Measurements from ENCODE around the gene TYW1B.
"Not testable (repeated sequence)": the region's sequence is repeated elsewhere in the genome, so short reads cannot be mapped to it uniquely, and the experiment has no call there.

The TYW1B gene

GRCh38 chr7:72625721-72626423 lies 202.1 kb downstream of the TYW1B start:
- not testable (repeated sequence) for FAIRE-seq; DNase-seq (ENCODE audit: insufficient read length, low spot score)

GRCh38 chr7:72622532-72622931 lies 205.5 kb downstream of the TYW1B start:
- DNase-seq (ENCODE audit: insufficient read length, low spot score) (no peak), FAIRE-seq (no peak)
- TF ChIP-seq, protein P1, sequence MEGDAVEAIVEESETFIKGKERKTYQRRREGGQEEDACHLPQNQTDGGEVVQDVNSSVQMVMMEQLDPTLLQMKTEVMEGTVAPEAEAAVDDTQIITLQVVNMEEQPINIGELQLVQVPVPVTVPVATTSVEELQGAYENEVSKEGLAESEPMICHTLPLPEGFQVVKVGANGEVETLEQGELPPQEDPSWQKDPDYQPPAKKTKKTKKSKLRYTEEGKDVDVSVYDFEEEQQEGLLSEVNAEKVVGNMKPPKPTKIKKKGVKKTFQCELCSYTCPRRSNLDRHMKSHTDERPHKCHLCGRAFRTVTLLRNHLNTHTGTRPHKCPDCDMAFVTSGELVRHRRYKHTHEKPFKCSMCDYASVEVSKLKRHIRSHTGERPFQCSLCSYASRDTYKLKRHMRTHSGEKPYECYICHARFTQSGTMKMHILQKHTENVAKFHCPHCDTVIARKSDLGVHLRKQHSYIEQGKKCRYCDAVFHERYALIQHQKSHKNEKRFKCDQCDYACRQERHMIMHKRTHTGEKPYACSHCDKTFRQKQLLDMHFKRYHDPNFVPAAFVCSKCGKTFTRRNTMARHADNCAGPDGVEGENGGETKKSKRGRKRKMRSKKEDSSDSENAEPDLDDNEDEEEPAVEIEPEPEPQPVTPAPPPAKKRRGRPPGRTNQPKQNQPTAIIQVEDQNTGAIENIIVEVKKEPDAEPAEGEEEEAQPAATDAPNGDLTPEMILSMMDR (IDR thresholded peaks at IDR 0.05; ENCODE audit: insufficient read depth, missing control alignments) = no peak

GRCh38 chr7:72621761-72622187 lies 206.2 kb downstream of the TYW1B start:
- not testable (repeated sequence) for FAIRE-seq; DNase-seq (ENCODE audit: insufficient read length, low spot score)

DNA sequence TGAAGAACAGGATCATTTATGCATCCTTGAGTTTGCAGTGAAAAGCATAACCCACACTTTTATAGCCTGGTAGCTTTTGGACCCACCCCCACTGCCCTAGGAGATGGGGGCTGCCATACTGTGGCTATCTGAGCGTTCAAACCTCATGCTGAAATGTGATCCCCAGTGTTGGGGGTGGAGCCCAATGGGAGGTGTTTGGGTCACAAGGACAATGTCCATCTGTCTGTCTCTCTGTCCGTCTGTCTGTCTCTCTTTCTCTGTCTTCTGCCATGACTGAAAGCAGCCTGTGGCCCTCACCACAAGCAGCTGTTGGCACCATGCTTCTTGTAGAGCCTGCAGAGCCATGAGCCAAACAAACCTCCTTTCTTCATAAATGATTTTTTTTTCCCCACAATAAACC lies 207.1 kb downstream of the TYW1B start:
- not testable (repeated sequence) for DNase-seq (ENCODE audit: insufficient read length, low spot score)

DNA sequence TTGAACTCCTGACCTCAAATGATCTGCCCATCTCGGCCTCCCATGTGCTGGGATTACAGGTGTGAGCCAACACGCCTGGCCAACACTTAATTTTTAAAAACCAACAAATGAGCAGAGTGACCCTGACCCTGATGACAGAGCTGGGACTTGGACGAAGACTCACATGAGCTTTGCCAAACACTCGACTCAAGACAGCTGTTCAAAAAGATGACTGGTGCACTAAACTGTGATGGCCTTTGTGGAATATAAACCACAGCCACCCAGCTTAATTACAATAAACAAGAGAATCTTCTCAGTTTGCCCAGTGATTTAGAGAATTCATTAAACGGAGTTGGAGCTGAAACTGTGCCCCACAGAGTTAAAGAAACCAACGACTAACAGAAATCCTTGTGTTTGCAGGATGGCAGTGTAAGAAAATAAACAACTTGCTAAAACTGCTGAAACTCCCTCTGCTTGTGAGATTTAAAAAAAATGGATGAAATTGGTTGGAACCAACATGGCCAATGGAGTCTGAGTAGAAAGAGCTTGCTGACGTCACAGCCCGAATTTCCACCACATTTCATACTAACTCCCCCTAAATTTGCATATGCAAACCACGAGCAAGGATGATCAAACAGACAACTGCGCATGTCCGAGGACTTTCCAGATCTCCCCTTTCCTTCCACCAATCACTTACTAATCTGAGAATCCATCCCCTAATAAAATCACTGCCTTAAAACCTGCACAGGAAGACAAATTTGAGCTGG lies 209.4 kb downstream of the TYW1B start:
- not testable (repeated sequence) for DNase-seq (ENCODE audit: insufficient read length, low spot score); FAIRE-seq

More for the DNA sequence above, 207.1 kb downstream of the TYW1B start:
- not testable (repeated sequence) for FAIRE-seq

- DNase-seq (ENCODE audit: insufficient read length, low spot score); FAIRE-seq: not testable (repeated sequence)
Observed at GRCh38 chr7:72609761-72610160, 218.2 kb downstream of the TYW1B start.

GRCh38 chr7:72607988-72608387 lies 220.0 kb downstream of the TYW1B start:
- FAIRE-seq; DNase-seq (ENCODE audit: insufficient read length, low spot score): not testable (repeated sequence)

DNA sequence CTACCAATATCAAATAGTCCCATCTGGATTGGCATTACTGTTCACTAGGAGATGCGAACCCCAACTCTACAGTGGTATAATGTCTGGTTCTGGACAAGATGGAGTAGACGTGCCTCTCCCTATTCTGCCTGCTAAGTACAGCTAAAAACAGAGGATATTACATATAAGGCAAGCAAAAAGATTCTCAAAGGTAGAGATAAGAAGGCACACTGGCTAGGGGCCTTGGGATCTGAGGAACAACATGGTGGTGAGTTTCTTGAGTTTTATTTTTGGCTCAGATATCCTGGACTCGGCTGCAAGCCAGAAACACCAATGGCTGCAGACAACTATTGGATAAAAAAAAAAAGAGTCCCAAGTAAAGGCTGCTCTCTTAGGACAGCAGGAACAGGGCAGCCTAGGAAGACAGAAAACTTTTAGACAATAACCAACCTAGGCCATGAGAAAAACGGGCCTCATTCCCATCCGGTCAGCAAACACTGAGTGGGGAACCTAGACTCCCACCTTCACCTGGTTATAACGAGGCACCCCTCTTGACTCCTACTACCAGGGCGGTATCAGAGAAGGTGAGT lies 222.1 kb downstream of the TYW1B start:
- not testable (repeated sequence) for DNase-seq (ENCODE audit: insufficient read length, low spot score); FAIRE-seq

DNA sequence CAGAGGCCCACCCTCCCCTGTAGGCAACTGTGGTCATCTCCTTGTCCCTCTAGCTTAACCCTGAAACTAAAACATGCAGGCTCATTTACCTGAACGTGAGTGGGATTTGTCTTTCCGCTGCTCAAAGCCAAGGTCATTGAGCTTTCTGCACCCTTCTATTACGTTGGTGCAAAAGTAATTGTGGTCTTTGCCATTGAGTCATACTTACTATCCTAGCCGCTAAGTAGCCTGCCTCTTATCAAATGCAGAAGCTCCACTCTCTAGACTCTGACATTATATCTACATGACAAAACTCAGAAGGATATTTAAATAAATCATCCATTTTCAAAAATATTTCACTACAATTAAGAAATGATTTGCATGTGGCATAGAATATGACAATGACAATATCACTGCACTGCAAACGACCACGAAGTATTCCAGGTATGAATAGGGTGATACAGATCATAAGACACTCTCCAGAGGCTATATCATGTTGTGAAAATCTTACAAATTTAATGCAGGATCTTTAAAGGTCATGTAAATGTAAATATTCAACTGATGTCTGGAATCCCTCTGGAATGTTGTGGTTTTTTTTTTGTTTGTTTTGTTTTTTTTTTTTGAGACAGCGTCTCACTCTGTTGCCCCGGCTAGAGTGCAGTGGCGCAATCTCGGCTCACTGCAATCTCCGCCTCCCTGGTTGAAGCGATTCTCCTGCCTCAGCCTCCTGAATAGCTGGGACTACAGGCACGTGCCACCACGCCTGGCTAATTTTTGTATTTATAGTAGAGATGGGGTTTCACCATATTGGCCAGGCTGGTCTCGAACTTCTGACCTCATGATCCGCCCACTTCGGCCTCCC lies 223.0 kb downstream of the TYW1B start:
- FAIRE-seq; DNase-seq (ENCODE audit: insufficient read length, low spot score): not testable (repeated sequence)

GRCh38 chr7:72603476-72603875 lies 224.5 kb downstream of the TYW1B start:
- DNase-seq (ENCODE audit: insufficient read length, low spot score); FAIRE-seq: not testable (repeated sequence)

GRCh38 chr7:72603073-72603472 lies 224.9 kb downstream of the TYW1B start:
- no peak for FAIRE-seq
- TF ChIP-seq, protein P1 (IDR thresholded peaks at IDR 0.05; ENCODE audit: insufficient read depth, missing control alignments) = no peak
- DNase-seq (ENCODE audit: insufficient read length, low spot score) = no peak

- not testable (repeated sequence) for DNase-seq (ENCODE audit: insufficient read length, low spot score); FAIRE-seq
Observed at GRCh38 chr7:72601683-72602082, 226.3 kb downstream of the TYW1B start.

- FAIRE-seq; DNase-seq (ENCODE audit: insufficient read length, low spot score): not testable (repeated sequence)
Observed at GRCh38 chr7:72590023-72590422, 238.0 kb downstream of the TYW1B start.

DNA sequence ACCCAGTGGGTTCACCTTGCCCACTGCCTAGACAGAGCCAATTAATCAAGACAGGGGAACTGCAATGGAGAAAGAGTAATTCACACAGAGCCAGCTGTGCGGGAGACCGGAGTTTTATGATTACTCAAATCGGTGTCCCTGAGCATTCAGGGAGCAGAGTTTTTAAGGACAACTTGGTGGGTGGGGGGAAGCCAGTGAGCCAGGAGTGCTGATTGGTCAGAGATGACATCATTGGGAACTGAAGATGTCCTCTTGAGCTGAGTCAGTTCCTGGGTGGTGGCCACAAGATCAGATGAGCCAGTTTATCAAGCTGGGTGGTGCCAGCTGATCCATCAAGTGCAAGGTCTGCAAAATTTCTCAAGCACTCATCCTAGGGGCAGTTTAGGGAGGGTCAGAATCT lies 240.7 kb downstream of the TYW1B start:
- not testable (repeated sequence) for DNase-seq (ENCODE audit: insufficient read length, low spot score); FAIRE-seq

GRCh38 chr7:72584576-72584975 lies 243.4 kb downstream of the TYW1B start:
- not testable (repeated sequence) for DNase-seq (ENCODE audit: insufficient read length, low spot score); FAIRE-seq

DNA sequence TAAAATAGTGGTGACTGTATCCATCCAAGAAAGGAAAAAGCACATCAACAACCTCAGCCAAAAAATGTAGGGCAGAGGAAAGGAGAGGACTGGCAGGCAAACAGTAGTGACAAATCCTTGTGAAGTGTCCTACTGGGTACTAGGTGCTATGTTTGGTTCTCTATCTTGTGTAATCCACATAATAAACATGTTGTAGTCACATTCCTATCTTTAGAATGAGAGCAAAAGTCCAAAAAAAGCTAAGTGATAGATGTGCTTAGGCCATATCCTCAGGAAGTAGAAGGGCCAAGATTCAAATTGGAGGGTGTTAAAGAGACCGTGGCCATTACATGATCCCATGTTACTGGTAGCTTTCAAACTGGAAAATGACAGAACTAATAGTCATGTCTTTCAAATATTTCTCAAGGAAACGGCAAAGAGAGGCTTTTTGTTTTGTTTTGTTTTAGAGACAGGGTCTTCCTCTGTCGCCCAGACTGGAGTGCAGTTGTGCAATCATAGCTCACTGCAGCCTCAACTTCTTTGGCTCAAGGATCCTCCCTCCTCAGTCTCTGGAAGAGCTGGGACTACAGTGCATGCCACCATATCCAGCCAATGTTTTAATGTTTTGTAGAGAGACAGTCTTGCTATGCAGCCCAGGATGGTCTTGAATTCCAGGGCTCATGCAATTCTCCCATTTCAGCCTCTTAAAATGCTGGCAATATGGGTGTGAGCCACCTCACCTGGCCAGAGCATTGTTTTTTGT lies 244.2 kb downstream of the TYW1B start:
- not testable (repeated sequence) for DNase-seq (ENCODE audit: insufficient read length, low spot score); FAIRE-seq

Data from D721Med (cell line).